Gastroesophageal sphincter (tissue), 3 donors: Measurements from ENCODE around the gene USP17L5.
"Not testable (repeated sequence)": the region's sequence is repeated elsewhere in the genome, so short reads cannot be mapped to it uniquely, and the experiment has no call there.

Experiments used
- CTCF ChIP-seq, 4 experiments: fragments of 200-600 bp in 2 of 4; fragments of 450-650 bp in 2 of 4; sonication (generic) in 1 of 4; IDR thresholded peaks; one replicate each; pipeline ENCODE4 v1.5.1; 2017 to 2019; ENCODE audit warnings: antibody characterized with exemption in 4 of 4, mild to moderate bottlenecking in 2 of 4, moderate library complexity in 2 of 4
- POLR2A ChIP-seq, 2 donors: fragments of 450-650 bp; IDR thresholded peaks; one replicate each; pipeline ENCODE4 v1.6.1; 2017; ENCODE audit warnings: antibody characterized with exemption in 2 of 2, mild to moderate bottlenecking in 2 of 2, moderate library complexity in 1 of 2

- not testable (repeated sequence) for TF ChIP-seq POLR2A, CTCF (IDR thresholded peaks at IDR 0.05)
Observed at GRCh38 chr4:9362829-9363228, 23.6 kb downstream of the USP17L5 start, which contains the start of gene USP17L30.
